A673 (cell line): ENCODE data around the gene C10orf143. TPM values are rescaled to one million over a fixed set of nuclear protein-coding genes. Genes with fewer than 3 reads are reported as not detected.

Source experiments
- BruUV-seq: library from RNA; stranded (reverse); fragments of 400-500 nt; replicated peaks from 2 replicates; lab custom pipeline; 2021; lab: Mats Ljungman, UMichigan
- CTCF ChIA-PET: fragments of 300-600 bp; sonication (Branson Sonifier 250); formaldehyde crosslinking; loops from one replicate; lab custom pipeline; 2022; ENCODE audit warnings: antibody characterized with exemption; lab: Charles Lee
- POLR2A ChIA-PET: fragments of 300-600 bp; sonication (Branson Sonifier 250); formaldehyde crosslinking; loops from one replicate; lab custom pipeline; 2022; ENCODE audit warnings: antibody characterized with exemption; ENCODE audit not compliant: low non-redundant PET; lab: Charles Lee
- DNase-seq: peaks from one replicate; pipeline ENCODE4 v3.0.0-alpha.2; 2015; ENCODE audit warnings: low spot score
- H3K27ac ChIP-seq: fragments of 200-600 bp; sonication (generic); 2 replicates; pipeline ENCODE4 v1.5.1; 2016; ENCODE audit warnings: mixed run types, low read depth, mild to moderate bottlenecking, mixed read lengths, antibody characterized with exemption, low read length; ENCODE audit not compliant: poor library complexity, severe bottlenecking
- H3K27me3 ChIP-seq: fragments of 200-600 bp; sonication (generic); replicated peaks from 2 replicates; pipeline ENCODE4 v1.6.1; 2017; ENCODE audit warnings: mixed run types, low read depth, mild to moderate bottlenecking, mixed read lengths, antibody characterized with exemption, low read length; ENCODE audit not compliant: insufficient read depth, poor library complexity
- H3K36me3 ChIP-seq: fragments of 200-600 bp; sonication (generic); 2 replicates; pipeline ENCODE4 v1.6.1; 2016; ENCODE audit warnings: mixed run types, mild to moderate bottlenecking, mixed read lengths, antibody characterized with exemption, low read length; ENCODE audit not compliant: insufficient read depth, poor library complexity, severe bottlenecking
- H3K4me1 ChIP-seq: fragments of 200-600 bp; sonication (generic); 2 replicates; pipeline ENCODE4 v1.6.1; 2017; ENCODE audit warnings: mixed run types, mild to moderate bottlenecking, mixed read lengths, antibody characterized with exemption, low read length; ENCODE audit not compliant: insufficient read depth, poor library complexity, severe bottlenecking
- H3K4me3 ChIP-seq: fragments of 200-600 bp; sonication (generic); 2 replicates; pipeline ENCODE4 v1.5.1; 2016; ENCODE audit warnings: low read depth, mixed run types, mild to moderate bottlenecking, mixed read lengths, low read length; ENCODE audit not compliant: poor library complexity, severe bottlenecking
- H3K9me3 ChIP-seq: fragments of 200-600 bp; sonication (generic); 2 replicates; pipeline ENCODE4 v1.6.1; 2016; ENCODE audit warnings: mixed run types, low read depth, mild to moderate bottlenecking, mixed read lengths, antibody characterized with exemption, low read length; ENCODE audit not compliant: poor library complexity, severe bottlenecking
- CTCF ChIP-seq: fragments of 300-800, 200-600 bp; sonication (generic); conservative IDR thresholded peaks from 2 replicates; pipeline ENCODE4 v1.5.1; 2017; ENCODE audit warnings: low read depth, mild to moderate bottlenecking, antibody characterized with exemption, low read length, moderate library complexity, mixed read lengths
- EZH2 ChIP-seq: fragments of 200-600 bp; sonication (generic); IDR thresholded peaks from 2 replicates; pipeline ENCODE4 v1.6.1; 2017; ENCODE audit warnings: borderline replicate concordance, low read depth, mild to moderate bottlenecking, mixed read lengths, antibody characterized with exemption, low read length; ENCODE audit not compliant: poor library complexity, severe bottlenecking
- intact Hi-C: fragments of 100-400 bp; cut with micrococcal nuclease; formaldehyde crosslinking; loops from one replicate; pipeline ENCODE4 v1.10.0; 2022; ENCODE audit not compliant: unreplicated experiment
- total RNA-seq: library from RNA; stranded (reverse); gene quantifications from 2 replicates; pipeline ENCODE4 v1.2.3, GENCODE V29; 2021

The C10orf143 gene
- total RNA-seq, 1 experiment from 2014 or later = 1.8 TPM

- DNase-seq = no peak
- no peaks in the 10 kb centered on the region for H3K9me3 ChIP-seq
- BruUV-seq = no TSS peak
- TF ChIP-seq EZH2 = no peak
- TF ChIP-seq CTCF = no peak
- no peaks in the 10 kb centered on the region for H3K4me1 ChIP-seq
- H3K4me3 ChIP-seq = no peak overlapping the region
- ChIA-PET CTCF (no interaction called here), POLR2A (interaction anchor here (0.6 kb wide), 1 partner anchor 47 kb away, joined by 4 read pairs; no protein-coding TSS in a partner anchor)
- no peaks in the 10 kb centered on the region for H3K36me3 ChIP-seq
- no peak overlapping the region for H3K27ac ChIP-seq
- H3K27me3 ChIP-seq = peaks cover 33% of the 10 kb centered on the region
- intact Hi-C loops = no loop called here
Observed at GRCh38 chr10:130047336-130047735, 63.3 kb downstream of the C10orf143 start.

GRCh38 chr10:130046591-130046990, 64.0 kb downstream of the C10orf143 start:
- no peak overlapping the region for H3K27ac ChIP-seq
- BruUV-seq = no TSS peak
- peaks cover 35% of the 10 kb centered on the region for H3K27me3 ChIP-seq
- H3K4me1 ChIP-seq = no peaks in the 10 kb centered on the region
- intact Hi-C loops = no loop called here
- POLR2A ChIA-PET = interaction anchor here (0.6 kb wide), 1 partner anchor 46 kb away, joined by 4 read pairs; no protein-coding TSS in a partner anchor
- CTCF ChIA-PET = no interaction called here
- no peak for DNase-seq
- H3K9me3 ChIP-seq = no peaks in the 10 kb centered on the region
- H3K36me3 ChIP-seq = no peaks in the 10 kb centered on the region
- H3K4me3 ChIP-seq = no peak overlapping the region
- TF ChIP-seq CTCF (no peak), EZH2 (no peak)

- Histone ChIP-seq H3K36me3 (no peaks in the 10 kb centered on the region), H3K4me3 (no peak overlapping the region), H3K4me1 (no peaks in the 10 kb centered on the region), H3K27me3 (peaks cover 34% of the 10 kb centered on the region), H3K9me3 (no peaks in the 10 kb centered on the region), H3K27ac (no peak overlapping the region)
- CTCF ChIA-PET = no interaction called here
- no peak for DNase-seq
- intact Hi-C loops = no loop called here
- BruUV-seq = no TSS peak
- no peak for TF ChIP-seq CTCF
- no peak for TF ChIP-seq EZH2
- POLR2A ChIA-PET = no interaction called here
Observed at GRCh38 chr10:130045801-130046321, 64.8 kb downstream of the C10orf143 start.
